ENCODE data around the gene ZNF24. TPM values are rescaled to one million over a fixed set of nuclear protein-coding genes. Genes with fewer than 3 reads are reported as not detected.

Gene ZNF24
- total RNA-seq, 1 donor from 2014 or later, result 64.1 TPM

- TF ChIP-seq CTCF (conservative IDR thresholded peaks at IDR 0.05), result no peak
- Mint-ChIP-seq H3K4me3 (no peak overlapping the region), H3K4me1 (ENCODE audit: unreplicated experiment) (no peaks in the 10 kb centered on the region), H3K9me3 (no peaks in the 10 kb centered on the region), H3K27me3 (no peaks in the 10 kb centered on the region), H3K36me3 (no peaks in the 10 kb centered on the region), H3K27ac (no peak overlapping the region)
- DNase-seq (ENCODE audit: extremely low spot score, unreplicated experiment), result no peak
These were observed 24.9 kb upstream of the ZNF24 start for GRCh38 chr18:35369126-35369525.

GRCh38 chr18:35368595-35368994 is 24.4 kb upstream of the ZNF24 start:
- H3K36me3 Mint-ChIP-seq, result no peaks in the 10 kb centered on the region
- no peak for TF ChIP-seq CTCF (conservative IDR thresholded peaks at IDR 0.05)
- no peaks in the 10 kb centered on the region for H3K27me3 Mint-ChIP-seq
- no peak overlapping the region for H3K27ac Mint-ChIP-seq
- no peak for DNase-seq (ENCODE audit: extremely low spot score, unreplicated experiment)
- H3K4me1 Mint-ChIP-seq (ENCODE audit: unreplicated experiment), result no peaks in the 10 kb centered on the region
- H3K9me3 Mint-ChIP-seq, result no peaks in the 10 kb centered on the region
- H3K4me3 Mint-ChIP-seq, result no peak overlapping the region

GRCh38 chr18:35362531-35362930 is 18.3 kb upstream of the ZNF24 start:
- no peak for DNase-seq (ENCODE audit: extremely low spot score, unreplicated experiment)
- no peak for TF ChIP-seq CTCF (conservative IDR thresholded peaks at IDR 0.05)
- H3K36me3 Mint-ChIP-seq, result no peaks in the 10 kb centered on the region
- H3K9me3 Mint-ChIP-seq, result no peaks in the 10 kb centered on the region
- H3K4me3 Mint-ChIP-seq, result no peak overlapping the region
- no peaks in the 10 kb centered on the region for H3K27me3 Mint-ChIP-seq
- no peak overlapping the region for H3K27ac Mint-ChIP-seq
- no peaks in the 10 kb centered on the region for H3K4me1 Mint-ChIP-seq (ENCODE audit: unreplicated experiment)

- no peak for TF ChIP-seq CTCF (conservative IDR thresholded peaks at IDR 0.05)
- H3K27ac Mint-ChIP-seq, result no peak overlapping the region
- no peaks in the 10 kb centered on the region for H3K27me3 Mint-ChIP-seq
- no peaks in the 10 kb centered on the region for H3K9me3 Mint-ChIP-seq
- no peak for DNase-seq (ENCODE audit: extremely low spot score, unreplicated experiment)
- H3K4me3 Mint-ChIP-seq, result no peak overlapping the region
- H3K4me1 Mint-ChIP-seq (ENCODE audit: unreplicated experiment), result no peaks in the 10 kb centered on the region
- no peaks in the 10 kb centered on the region for H3K36me3 Mint-ChIP-seq
These were observed 17.5 kb upstream of the ZNF24 start for GRCh38 chr18:35361570-35362321.

- Mint-ChIP-seq H3K4me1 (ENCODE audit: unreplicated experiment) (peaks cover 5% of the 10 kb centered on the region), H3K4me3 (peak overlapping the region; percentile 57), H3K9me3 (peaks cover 5% of the 10 kb centered on the region), H3K27ac (no peak overlapping the region), H3K27me3 (no peaks in the 10 kb centered on the region), H3K36me3 (peaks cover 4% of the 10 kb centered on the region)
- no peak for DNase-seq (ENCODE audit: extremely low spot score, unreplicated experiment)
- peak; percentile 81 for TF ChIP-seq CTCF (conservative IDR thresholded peaks at IDR 0.05)
These were observed 11.0 kb upstream of the ZNF24 start for GRCh38 chr18:35355140-35355618.

Measured in type B pancreatic cell (in vitro differentiated cells).